ENCODE results near the gene SLITRK3. TPM values are rescaled to one million over a fixed set of nuclear protein-coding genes. Genes with fewer than 3 reads are reported as not detected.

Gene SLITRK3
- total and polyA plus RNA-seq, 2 of the 13 experiments (the other 11 are each of a cell fraction or from before 2014, with no cell fraction given): not detected

- H3K4me3 ChIP-seq (replicated peaks in 1 of 3; ENCODE audit: insufficient read depth in 1 of 3, low read depth in 2 of 3, low read length in 3 of 3): no peak overlapping the region
- 0 out of 2 replicates have a peak, but pooled peaks cover 6% of the 10 kb centered on the region for H3K4me1 ChIP-seq (ENCODE audit: insufficient read depth, low read length)
- H3K36me3 ChIP-seq (replicated peaks in 1 of 2; ENCODE audit: control insufficient read depth in 1 of 2, insufficient read depth in 2 of 2, low read length in 2 of 2): no peaks in the 10 kb centered on the region
- ATAC-seq (no peak), DNase-seq (ENCODE audit: low spot score) (no peak), FAIRE-seq (no peak)
- H3K9ac ChIP-seq (ENCODE audit: insufficient read depth, low read depth, low read length): no peak overlapping the region
- H3K79me2 ChIP-seq (ENCODE audit: insufficient read depth, low read length): no peaks in the 10 kb centered on the region
- intact Hi-C loops (cut with micrococcal nuclease; ENCODE audit: unreplicated experiment): no loop called here
- no peak overlapping the region for H2AFZ ChIP-seq (ENCODE audit: low read length)
- no peak overlapping the region for H3K27ac ChIP-seq (ENCODE audit: extremely low read length, insufficient read depth, low read length)
- H4K20me1 ChIP-seq (ENCODE audit: insufficient read depth, low read length): no peaks in the 10 kb centered on the region
- POLR2A ChIA-PET: no interaction called here
- TF ChIP-seq ARID2 (CRISPR knock-in tag; IDR thresholded peaks at IDR 0.05; ENCODE audit: borderline replicate concordance): no peak
- no peak for TF ChIP-seq MED13 (CRISPR knock-in tag; IDR thresholded peaks at IDR 0.05)
- no peak for TF ChIP-seq ZNF142 (CRISPR knock-in tag; IDR thresholded peaks at IDR 0.05)
- no peak for TF ChIP-seq IRX3 (CRISPR knock-in tag; IDR thresholded peaks at IDR 0.05; ENCODE audit: borderline replicate concordance, low read depth)
- TF ChIP-seq NPAS2 (CRISPR knock-in tag; IDR thresholded peaks at IDR 0.05; ENCODE audit: borderline replicate concordance): no peak
- no peak for TF ChIP-seq ELK4 (CRISPR knock-in tag; IDR thresholded peaks at IDR 0.05; ENCODE audit: borderline replicate concordance)
- no peak for TF ChIP-seq ATF2 (CRISPR knock-in tag; IDR thresholded peaks at IDR 0.05)
- H3K9me3 ChIP-seq (ENCODE audit: low read length): no peaks in the 10 kb centered on the region
- 0% methylated on average over 1 of the region's 1 CpG for WGBS (ENCODE audit: low lambda C conversion rate)
- H3K4me2 ChIP-seq (ENCODE audit: low read depth, low read length): no peak overlapping the region
- H3K27me3 ChIP-seq (ENCODE audit: control insufficient read depth in 1 of 2, insufficient read depth in 2 of 2, low read length in 2 of 2): no peaks in the 10 kb centered on the region
- no TSS peak for BruUV-seq (replicated peaks)
- in situ Hi-C loops (cut with HindIII; ENCODE audit: extremely low pct_ligation_motif_present, low pct_unique_long_range_greater_than_20kb): no loop called here
- CTCF ChIA-PET (ENCODE audit: low intra/inter-chr PET ratio, low total read pairs): no interaction called here
Observed at GRCh38 chr3:165144271-165144670, 51.9 kb downstream of the SLITRK3 start.

Measured in HepG2 (cell line).